Dermis blood vessel endothelial cell (primary cell): Measurements from ENCODE around the gene BMPER. TPM values are rescaled to one million over a fixed set of nuclear protein-coding genes. Genes with fewer than 3 reads are reported as not detected.

Experiments
- DNase-seq: peaks from one replicate; pipeline ENCODE4 v3.0.0; 2010
- total RNA-seq: library from RNA; depleted of rRNA; stranded (reverse); fragments of >200 nt; gene quantifications from 2 replicates; pipeline ENCODE4 v1.2.3, GENCODE V29; 2014

The BMPER gene
- total RNA-seq, 1 donor from 2014 or later: 1.0 TPM

DNA sequence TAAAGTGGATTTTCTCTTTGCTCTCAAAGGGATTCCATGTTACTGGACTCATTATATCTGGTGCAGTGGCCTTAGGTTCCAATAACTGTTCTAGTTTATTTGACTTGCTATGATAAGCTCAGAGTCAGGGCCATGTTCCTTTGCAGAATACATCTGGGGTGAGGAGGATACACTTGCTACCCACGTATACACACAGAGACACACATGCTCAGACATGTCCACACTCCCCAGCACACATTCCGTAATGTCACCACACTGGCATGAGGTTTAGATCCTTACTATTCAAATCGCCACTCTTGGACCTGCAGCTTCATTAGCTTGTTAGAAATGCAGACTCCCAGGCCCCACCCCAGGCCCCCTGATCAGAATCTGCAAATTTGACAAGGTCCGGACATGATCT is 195.3 kb downstream of the BMPER start:
- no peak for DNase-seq

DNA sequence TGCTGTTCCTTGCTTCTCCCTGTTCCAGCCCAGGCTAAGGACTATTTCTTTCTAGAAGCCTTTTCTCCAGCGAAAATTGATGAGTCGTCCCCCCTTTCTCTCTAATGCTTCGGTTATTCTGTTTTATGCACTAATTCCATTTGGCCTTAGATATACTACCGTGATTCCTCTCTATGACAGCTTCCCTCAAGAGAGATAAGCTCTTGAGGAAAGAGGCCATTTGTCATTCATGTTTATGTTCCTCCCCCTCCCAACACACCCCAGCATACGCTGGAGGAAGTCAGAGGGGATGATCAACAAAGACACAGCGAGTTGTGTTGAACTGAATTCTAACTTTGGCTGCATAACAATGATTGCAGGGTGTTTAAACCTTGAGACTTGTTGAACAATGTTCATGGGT is 198.8 kb downstream of the BMPER start:
- DNase-seq: no peak

DNA sequence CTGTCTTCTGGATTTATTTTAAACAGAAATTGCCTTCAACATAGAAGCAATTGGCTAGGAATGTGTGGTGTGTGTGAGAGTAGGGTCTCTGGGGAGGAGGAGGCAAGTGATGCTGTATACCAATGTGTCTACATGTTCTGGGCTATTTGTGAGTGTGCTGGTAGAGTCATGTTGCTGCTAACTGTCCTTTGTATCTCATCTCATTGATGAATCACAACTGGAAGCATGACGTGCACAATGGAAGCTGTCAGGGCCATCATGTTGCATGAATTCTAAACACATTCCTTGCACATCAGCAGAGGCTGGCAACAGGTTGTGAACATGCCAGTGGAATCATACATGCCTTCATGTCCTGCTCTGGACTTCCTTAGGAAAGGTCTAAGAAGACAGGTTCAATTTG is 199.7 kb downstream of the BMPER start:
- DNase-seq: no peak

DNA sequence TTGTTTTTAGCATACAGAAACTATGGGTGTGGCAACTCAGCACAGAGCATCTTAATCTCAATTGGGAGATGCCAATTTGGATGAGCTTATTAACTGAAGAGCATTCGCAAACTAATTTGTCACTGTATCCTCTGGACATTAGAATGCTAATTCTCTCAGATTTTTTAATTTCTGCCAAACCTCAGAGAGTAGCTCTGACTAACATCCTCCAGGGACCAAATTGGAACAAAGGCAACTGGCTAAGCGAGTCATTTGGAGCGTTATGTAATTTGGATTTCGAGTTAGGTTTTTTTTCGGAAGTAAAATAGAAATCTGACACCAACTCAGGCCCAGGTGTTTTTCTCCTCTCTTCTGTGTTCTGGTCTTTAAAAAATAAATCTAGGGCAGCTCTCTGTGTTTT is 201.9 kb downstream of the BMPER start:
- DNase-seq: no peak

DNA sequence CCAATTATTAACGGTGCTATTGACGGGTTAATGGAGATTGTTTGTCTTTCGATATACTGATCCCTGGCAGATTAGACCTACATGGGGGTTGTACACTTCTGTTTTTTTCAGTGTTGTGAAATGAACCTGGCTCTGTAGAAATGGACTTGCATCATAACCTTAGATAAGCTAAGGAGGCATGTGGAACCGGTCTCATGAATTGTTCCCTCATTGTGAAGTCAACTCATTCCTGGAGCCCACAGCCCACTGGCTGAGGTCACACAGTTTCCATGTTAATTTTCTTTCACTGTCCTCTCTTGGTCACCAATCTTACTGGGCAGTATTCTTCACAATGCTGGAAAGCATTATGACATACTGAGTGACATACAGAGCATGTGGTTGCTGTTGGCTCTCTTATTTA is 202.8 kb downstream of the BMPER start:
- no peak for DNase-seq

DNA sequence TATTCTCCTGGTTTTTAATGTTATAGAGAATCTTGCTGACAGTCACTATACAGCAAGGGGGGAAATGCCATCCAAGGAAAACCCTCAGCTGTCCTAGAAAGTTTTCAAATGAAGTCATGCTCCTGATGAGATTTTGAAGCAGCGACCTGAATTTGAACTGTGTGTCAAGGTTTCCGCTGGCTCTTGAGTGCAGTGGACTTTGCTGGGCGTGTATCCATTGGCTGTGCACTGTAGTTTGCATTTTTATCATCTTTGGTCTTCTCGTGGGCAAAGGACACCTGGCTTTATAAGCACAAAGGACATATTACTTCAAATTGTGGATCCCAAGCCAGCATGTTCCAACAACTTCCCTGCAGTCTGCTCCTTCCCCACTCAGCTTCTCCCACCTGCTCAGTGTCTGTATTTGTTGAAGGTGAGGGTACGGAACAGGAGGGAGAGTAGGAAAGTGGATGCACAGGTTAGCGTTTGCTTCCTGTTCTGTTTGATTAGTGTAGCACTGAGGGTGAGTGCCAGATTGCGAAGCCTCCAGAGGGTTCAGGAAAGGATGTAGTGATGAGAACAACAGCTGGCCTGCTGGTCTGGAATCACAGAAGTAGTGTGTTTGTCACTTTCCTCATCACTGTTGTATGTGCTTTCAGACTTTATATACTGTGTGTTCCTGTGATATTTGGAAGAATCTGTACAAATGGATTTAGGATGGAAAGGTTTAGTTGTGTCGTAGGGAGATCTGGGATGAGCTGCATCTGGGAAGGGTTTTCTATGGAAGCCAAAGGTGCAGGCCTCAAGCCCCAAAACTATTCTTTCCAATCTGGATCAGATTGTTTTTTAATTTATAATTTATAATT is 204.8 kb downstream of the BMPER start:
- DNase-seq: no peak

DNA sequence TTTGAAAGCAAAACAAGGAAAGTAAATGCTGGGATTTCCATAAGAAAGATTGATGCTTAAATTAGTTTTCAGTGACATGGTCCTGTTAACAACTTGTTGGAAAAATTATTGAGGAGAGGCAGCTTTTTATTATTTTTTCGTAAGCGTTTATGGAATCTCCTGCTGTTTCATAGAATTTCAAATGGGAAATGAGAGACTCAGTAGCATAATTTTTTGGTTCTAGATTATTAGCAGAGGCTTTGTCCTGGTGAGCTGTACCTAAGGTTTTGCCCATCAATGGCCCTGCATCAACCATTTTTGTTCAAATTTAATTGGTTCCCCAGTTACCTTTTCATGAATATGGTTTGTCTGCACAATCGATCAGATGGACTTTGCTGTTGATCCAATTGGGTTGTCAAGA is 205.7 kb downstream of the BMPER start:
- DNase-seq: no peak

DNA sequence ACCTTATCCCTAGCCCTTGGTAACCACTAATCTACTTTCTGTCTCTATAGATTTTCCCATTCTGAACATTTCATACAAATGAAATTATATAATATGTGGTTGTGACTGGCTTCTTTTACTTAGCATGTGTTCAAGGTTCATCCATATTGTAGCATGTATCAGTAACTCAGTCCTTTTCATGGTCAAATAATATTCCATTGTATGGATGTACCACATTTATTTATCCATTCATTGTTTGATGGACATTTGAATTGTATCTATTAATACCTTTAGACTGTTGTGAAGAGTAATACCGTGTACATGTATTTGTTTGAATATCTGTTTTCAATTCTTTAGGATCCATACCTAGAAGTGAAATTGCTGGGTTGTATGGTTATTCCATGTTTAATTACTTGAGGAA is 210.2 kb downstream of the BMPER start:
- no peak for DNase-seq

DNA sequence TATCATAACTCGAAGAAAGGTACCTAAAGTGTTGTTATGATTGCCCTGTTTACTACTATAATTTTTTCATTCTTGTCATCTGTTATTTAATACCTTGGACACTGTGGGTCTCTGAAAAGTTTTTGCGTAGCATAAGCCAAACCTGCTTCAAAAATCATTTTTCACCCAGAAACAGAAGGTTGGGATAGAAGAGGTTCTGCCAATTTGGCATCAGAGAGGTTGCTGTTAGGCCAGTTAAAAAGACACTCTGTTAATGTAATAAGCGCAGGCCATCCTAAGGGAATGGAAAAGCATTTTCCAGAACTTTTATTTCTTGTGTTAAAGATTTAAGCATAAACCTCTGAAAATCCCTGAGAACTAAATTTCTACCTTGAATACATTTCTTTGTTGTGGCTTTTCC is 212.2 kb downstream of the BMPER start:
- no peak for DNase-seq

DNA sequence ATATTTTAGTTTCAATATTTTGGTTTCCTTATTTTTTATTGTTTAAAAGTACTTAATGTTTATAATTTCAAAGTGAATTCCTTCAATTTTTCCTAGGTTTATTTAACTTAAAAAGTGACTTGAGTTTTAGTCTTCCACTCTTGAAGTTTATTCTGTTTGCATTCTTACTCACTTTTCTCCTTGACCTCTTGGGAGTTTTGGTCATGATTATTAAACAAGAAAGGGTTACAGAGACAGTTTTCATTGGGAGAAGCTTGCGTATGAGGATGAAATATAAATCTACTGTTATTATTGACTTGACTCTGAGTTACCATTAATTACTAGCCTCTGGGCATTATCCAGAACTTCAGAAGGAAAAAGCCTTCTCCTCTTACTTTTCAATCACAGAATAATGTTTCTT is 216.0 kb downstream of the BMPER start:
- DNase-seq: no peak

DNA sequence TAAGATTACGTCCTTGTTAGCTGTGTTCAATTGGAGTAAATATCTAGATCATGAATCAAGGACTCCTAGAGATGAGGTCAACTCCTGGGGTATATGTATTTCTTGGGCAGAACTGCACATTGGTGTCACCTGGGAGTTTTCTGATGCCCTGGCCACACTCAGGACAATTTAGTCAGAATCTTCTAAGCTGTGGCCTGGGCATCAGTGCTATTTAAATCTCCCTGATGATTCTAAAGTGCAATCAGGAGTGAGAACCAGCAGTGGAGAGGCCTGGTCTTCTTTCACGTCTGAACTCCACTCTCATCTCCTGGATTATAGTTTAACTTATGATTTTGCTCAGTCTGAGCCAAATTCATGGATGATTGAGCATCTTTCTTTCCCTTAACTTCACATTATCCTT is 218.0 kb downstream of the BMPER start:
- no peak for DNase-seq

DNA sequence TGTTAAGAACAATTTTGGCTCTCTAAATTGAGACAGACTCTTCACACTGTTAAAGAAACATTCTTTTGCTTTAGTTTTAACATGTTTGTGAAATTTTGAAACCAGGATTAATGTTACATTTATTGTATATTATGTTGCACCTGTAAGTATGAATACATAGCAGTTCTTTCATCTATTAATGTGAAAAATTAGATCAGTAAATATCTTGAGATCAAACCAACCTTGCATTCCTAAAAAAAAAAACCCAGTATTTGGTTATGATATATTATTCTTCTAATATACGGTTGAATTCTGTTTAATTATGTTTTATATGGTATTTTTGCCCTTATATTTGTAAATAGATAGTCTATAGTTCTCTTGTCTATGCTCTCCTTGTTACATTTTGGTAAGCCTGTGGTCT is 219.4 kb downstream of the BMPER start:
- no peak for DNase-seq

DNA sequence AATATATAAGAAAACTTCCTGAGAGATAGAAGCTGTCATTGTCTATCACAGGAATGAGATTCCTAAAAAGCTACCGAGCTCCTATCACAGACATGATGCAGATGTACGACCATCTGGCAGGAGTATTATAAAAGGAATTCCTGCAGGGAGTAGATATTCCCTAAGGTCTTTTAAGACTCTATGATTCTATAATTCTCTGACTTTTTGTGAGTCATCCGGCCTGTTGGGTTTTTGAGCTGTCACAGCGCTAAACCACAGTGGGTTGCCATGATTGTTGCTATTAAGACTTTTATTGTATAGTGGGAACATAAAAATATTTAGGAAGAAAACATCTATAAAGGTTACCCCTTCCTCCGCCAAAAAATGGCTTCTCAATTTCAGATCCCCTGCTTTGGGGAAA is 223.4 kb downstream of the BMPER start:
- no peak for DNase-seq

DNA sequence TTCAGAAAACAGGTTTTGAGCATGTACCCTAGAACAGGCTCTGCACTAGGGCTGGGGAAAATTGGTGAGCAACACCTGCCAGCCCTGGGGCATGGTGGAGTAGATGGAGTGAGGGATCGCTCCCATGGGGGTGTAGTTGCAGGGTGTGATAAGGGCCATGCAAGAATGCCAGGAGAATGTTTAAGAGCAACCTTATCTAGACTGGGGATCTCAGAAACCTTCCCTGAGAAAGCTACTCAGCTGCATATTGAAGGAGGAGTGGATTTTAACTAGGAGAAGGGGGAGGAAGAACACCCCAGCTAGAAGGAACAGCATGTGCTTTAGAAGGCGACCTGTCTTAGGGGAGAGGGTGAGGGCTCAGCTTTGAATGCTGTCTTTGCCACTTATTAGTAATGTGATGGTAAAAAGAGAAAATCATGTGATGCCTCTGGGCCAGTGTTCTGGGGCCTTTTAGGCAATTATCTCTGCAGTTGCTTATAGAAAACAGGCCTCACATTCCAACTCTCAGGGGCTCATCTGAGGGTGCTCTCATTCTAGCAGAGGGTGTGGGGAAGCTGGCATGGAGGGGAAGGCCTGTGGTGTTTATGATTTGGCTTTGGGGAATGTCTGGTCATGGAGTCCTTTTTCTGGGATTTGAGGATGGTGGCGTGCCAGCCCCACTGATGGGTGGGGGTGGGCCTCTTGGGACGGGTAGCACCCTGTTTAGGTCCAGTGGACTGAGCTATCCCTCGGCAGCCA is 225.4 kb downstream of the BMPER start:
- DNase-seq: no peak

DNA sequence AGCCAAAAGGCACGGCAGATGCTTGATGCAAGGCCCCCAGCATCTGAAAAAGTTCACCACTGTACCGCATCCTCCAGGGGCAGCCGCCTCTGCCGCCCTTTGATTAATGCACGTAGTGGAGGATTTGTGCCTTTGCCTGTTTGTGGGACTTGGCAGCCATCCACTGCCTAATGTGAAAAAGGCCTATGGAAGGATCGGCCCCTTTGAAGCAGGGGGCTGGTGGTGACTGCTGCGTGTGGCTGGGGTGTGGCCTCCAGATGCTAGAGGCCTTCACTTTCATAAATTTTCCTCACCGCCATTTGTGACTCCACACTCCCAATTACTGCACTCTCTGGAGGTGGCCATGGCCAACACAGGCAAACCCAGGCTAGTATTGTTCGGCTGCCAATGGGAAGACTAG is 226.0 kb downstream of the BMPER start:
- DNase-seq: no peak

DNA sequence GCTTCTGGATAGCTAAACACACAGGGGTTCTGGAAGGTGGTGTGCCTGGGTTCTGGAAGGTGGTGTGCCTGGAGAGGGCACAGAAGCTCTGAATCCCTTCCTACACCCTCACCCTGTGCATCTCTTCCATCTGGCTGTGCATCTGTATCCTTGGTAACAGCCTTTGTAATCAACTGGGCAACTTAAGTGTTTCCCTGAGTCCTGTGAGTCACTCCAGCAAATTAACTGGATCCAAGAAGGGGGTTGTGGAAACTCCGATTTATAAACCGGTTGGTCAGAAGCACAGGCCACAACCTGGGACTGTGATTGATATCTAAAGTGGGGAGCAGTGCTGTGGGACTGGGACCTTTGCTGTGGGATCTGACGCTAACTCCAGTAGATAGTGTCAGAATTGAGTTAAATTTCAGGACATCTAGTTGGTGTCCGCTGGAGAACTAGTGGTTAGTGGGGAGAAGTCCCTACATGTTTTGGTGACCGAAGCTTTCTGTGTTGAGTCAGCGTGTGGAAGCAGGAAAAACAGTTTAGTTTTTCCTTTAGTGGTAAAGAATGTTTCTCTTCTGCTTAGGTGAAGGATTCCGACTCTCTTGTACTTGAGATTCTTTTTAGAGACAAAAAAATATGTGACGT is 228.1 kb downstream of the BMPER start:
- DNase-seq: no peak

DNA sequence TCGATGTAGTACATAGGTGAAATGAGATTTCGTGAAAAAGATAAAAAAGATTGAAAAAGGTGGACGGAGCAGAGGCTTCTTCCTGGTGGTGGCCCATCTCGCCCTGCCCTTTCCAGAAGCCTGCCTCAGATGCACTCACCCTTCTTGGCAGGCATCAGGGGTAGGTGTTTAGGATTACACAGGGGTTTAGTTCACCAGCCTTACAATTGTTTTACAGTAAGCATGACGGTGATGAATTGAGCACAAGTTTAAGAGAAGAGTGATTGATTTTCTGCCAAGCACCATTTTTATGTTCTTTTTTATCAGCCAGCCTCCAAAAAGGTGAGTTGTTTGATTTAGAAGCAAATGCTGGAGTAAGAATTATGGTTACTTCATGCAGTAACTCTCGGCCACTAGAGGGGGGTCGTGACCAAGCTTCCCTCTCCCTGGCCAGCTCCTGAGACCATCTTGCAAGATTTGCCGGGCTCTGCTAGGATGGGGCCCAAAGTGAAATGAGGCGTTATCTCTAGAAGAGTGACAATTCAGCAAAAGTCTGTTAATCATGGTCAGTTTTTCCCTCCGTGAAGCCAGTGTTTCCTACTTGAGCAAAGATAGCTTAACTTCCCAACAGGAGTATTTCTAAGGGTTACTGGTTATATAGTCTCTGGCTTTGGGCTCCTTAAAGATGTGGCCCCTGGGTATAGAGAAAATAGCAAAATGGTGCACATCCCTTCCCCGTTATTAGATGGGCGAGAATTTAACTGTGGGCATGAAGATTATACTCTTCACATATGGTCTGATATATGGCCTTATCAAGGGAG is 228.8 kb downstream of the BMPER start:
- DNase-seq: peak; percentile 51

DNA sequence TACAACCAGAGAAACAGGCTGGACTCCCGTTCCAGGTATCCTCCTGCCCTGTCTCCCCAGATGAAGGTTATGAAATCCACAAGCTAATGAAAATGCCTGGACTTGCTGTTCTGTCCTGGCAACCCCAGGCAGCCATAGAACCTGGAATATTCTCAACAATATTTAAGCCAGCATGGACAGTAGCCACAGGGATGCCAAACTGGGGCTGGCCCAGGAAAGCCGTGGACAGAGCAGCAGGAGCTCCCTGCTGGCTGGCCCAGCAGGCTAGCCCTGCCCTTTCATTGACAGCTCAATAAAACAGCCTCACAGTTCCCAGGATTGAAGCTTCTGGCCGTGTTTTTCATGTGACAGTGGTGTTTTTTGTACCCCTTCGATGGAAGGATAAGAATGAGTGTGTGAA is 230.6 kb downstream of the BMPER start:
- DNase-seq: no peak

DNA sequence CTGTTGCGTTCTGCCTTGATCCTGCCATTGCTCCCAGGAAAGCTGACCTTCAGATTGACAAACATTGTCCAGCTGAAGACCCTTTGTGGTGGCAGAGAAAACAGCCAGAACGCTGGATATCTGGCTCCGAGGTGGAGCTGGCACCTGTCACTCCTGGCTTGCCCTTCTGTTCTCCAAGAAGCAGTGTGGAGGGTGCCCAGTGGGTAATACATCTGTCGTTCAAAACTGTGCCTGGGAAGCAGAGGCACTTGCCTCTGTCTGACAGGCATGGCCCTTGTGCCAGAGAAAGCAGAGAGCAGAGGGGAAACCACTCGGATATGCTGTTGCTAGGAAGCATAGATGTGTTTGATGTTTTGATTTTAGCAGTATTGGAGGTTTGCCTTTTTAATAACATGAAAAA is 231.4 kb downstream of the BMPER start:
- DNase-seq: no peak

DNA sequence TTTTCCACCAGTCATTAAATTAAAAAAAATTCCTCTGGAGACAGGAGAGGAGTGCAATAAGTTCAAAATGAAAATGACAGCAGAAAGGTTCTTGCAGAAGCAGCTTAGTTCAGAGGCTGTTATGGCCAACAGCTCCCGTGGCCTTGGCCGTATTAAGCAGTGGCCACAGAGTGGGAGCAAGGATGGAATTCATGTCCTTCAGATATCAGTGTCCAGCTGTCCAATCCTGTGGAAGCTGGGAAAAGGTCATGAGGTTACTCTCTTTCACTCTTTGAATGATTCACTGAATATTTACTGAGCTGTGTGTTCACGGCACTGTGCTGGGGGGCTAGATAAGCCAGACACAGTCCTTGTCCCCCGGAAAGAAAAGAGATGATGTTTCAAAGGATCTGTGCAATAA is 231.8 kb downstream of the BMPER start:
- no peak for DNase-seq

DNA sequence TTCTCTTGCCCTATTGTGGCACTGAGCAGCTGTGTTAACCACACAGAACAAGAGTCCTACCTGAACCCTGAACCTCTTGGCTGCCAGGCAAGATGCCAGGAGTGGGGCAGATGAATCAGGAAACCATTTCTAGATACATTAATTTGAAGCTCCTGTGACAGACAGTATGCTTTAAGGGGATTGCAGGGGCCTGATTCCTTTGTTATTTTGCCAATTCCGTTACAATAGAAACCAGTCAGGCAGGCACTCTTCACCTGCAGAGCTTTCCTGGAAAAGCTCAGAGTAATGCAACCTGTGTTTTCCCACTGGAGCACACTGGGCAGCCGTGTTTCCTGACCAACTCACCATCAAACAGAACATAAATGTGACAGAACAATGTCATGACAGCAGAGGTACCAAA is 233.1 kb downstream of the BMPER start:
- no peak for DNase-seq

DNA sequence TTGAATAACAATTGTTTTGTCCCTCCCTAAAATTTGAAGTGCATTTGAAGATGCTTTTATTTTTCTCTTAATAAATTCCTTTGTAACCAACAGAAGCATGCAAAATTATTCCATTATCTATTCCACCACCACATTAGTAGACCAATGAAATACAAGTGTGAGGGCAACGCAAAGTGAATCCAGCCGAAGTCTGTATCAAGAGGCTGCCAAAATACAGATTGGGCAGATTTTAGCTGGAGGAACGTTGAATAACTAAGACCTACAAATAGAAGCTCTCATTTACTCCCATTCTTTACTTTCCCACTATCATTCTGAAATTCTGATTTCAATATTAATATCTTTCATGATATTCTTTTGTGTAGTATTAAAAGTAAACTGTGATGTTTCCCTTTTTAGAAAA is 233.7 kb downstream of the BMPER start:
- DNase-seq: no peak

DNA sequence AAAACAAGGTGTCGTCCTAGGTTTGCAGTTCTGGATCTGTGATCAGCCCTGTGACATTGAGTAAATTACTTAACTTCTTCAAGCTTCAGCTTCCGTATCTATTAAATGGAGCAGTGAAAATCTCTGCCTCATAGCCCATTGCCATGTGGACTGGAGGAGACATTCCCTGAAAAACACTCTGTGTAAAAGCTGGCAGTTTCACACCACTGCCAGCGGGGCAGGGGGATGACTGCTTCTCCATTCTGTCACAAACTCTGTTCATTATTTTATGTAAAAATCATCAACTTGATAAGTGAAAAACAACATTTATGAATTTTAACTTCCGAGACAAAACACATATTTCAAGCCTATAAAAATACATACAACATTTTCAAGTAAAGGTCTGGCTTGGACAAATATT is 234.7 kb downstream of the BMPER start:
- DNase-seq: no peak
